Gastrocnemius medialis (tissue), 4 donors: Measurements from ENCODE around the gene GNAQ. TPM values are rescaled to one million over a fixed set of nuclear protein-coding genes. Genes with fewer than 3 reads are reported as not detected.

Experiments used
- ATAC-seq, 2 donors: fragments of 150-250 bp; one replicate each; pipeline ENCODE4 v1.9.1; 2016
- DNase-seq, 2 donors: peaks; one replicate each; pipeline ENCODE4 v3.0.0-alpha.2; 2019
- H3K27ac ChIP-seq, 4 donors: fragments of 200-600 bp; sonication (generic); 1 replicate in 1 of 4; 2 replicates in 3 of 4; pipeline ENCODE4 v1.5.1; 2016 to 2018; ENCODE audit warnings: mild to moderate bottlenecking in 2 of 4, moderate library complexity in 1 of 4
- H3K27me3 ChIP-seq, 3 donors: fragments of 200-600 bp; sonication (generic) in 2 of 3; 1 replicate in 1 of 3; 2 replicates in 2 of 3; pipeline versions ENCODE4 v1.5.1 to v1.6.0; 2016 to 2019; ENCODE audit warnings: mild to moderate bottlenecking in 1 of 3, moderate library complexity in 1 of 3
- H3K36me3 ChIP-seq, 2 donors: fragments of 200-600 bp; sonication (generic) in 1 of 2; one replicate each; pipeline ENCODE4 v1.5.1; 2017 to 2018
- H3K4me1 ChIP-seq, 2 donors: fragments of 200-600 bp; sonication (generic) in 1 of 2; one replicate each; pipeline ENCODE4 v1.5.1; 2016 to 2017; ENCODE audit warnings: mild to moderate bottlenecking in 2 of 2
- H3K4me3 ChIP-seq, 4 donors: fragments of 200-600 bp; sonication (generic) in 3 of 4; 1 replicate in 1 of 4; 2 replicates in 3 of 4; pipeline ENCODE4 v1.5.1; 2016 to 2019; ENCODE audit warnings: mild to moderate bottlenecking in 2 of 4
- H3K9me3 ChIP-seq, 3 donors: fragments of 200-600 bp; sonication (generic) in 2 of 3; 1 replicate in 1 of 3; 2 replicates in 2 of 3; pipeline ENCODE4 v1.5.1; 2016 to 2019
- CTCF ChIP-seq, 5 experiments: fragments of 450-650 bp in 3 of 5; fragments of 200-600 bp in 2 of 5; sonication (generic) in 2 of 5; IDR thresholded peaks in 4 of 5; conservative IDR thresholded peaks in 1 of 5; 1 replicate in 4 of 5; 2 replicates in 1 of 5; pipeline ENCODE4 v1.5.1; 2016 to 2019; ENCODE audit warnings: antibody characterized with exemption in 5 of 5, mild to moderate bottlenecking in 3 of 5, moderate library complexity in 3 of 5
- POLR2A ChIP-seq, 2 donors: fragments of 450-650 bp; IDR thresholded peaks; one replicate each; pipeline ENCODE4 v1.6.1; 2017; ENCODE audit warnings: antibody characterized with exemption in 2 of 2, mild to moderate bottlenecking in 2 of 2, moderate library complexity in 2 of 2
- in situ Hi-C, 4 donors: fragments of 200-750 bp; cut with MboI; loops; one replicate each; pipeline versions ENCODE4 v1.15.0 to v1.8.0; 2017; ENCODE audit warnings: low sequenced_read_pairs in 4 of 4
- intact Hi-C: fragments of 100-400 bp; cut with DNase I; formaldehyde crosslinking; loops from one replicate; pipeline ENCODE4 v1.15.1; 2023; ENCODE audit warnings: low total_unique reads
- total RNA-seq, 4 donors: library from RNA; depleted of rRNA; stranded (reverse); fragments of >200 nt; gene quantifications; one replicate each; pipeline versions ENCODE4 v1.1.0 to v1.2.3, GENCODE V29; 2016

GNAQ gene
- total RNA-seq, 4 donors from 2014 or later: 11.3 to 25.9 (median 18.7) TPM

DNA sequence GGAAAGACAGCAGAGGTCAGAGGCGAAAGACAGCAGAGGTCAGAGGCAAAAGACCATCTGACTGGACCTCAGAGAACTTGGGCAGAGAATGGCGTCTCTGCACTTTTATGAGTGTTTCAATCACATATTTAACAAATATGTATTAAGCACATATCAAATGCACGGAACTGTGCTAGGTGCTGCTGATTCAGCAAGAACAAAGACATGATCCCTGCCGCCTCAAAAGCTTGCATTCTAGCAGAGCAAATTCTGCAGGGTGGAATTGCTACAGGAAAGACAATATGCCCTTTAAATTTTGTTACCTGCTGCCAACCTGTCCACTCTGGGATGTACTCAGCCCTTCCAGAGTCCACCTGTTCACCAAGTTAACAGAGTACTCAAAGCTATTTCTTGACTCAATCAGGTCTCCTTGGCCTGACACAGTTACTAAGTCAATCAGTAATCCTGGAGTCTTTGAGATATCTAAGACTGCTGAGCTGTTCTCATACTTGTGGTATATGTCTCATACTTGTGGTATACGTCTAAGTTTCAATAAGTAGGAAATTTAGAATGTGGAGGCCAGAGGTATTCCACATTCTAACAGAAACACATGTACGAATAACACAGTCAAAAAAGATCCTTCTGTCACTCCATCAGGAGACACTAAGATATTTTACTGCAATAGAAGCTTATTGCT lies 131.8 kb downstream of the GNAQ start:
- Histone ChIP-seq H3K4me3 (no peak overlapping the region), H3K9me3 (no peaks in the 10 kb centered on the region), H3K27ac (no peak overlapping the region), H3K36me3 (no peaks in the 10 kb centered on the region), H3K4me1 (peaks cover 0 to 5% of the 10 kb centered on the region in 2 donors), H3K27me3 (no peaks in the 10 kb centered on the region)
- no peak for DNase-seq
- intact Hi-C loops (no loop called here), in situ Hi-C loops (no loop called here)
- TF ChIP-seq CTCF (IDR thresholded peaks at IDR 0.05 in 4 of 5, conservative IDR thresholded peaks at IDR 0.05 in 1 of 5): no peak
- TF ChIP-seq POLR2A (IDR thresholded peaks at IDR 0.05): no peak
- no peak for ATAC-seq

DNA sequence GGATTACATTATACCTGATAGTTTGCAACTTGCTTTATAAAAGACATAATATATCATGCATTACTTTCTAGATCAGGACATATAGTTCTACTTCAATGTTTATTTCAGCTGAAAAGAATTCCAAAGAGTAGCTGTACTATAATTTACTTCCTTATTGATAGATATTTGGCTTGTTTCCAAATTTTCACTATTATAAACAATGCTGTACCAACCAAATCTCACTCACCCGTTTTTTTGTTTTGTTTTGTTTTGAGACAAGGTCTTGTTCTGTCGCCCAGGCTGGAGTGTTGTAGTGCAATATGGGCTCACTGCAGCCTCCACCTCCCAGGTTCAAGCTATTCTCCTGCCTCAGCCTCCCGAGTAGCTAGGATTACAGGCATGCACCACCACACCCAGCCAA lies 132.7 kb downstream of the GNAQ start:
- Histone ChIP-seq H3K36me3 (no peaks in the 10 kb centered on the region), H3K4me1 (peaks cover 0 to 5% of the 10 kb centered on the region in 2 donors), H3K27me3 (no peaks in the 10 kb centered on the region), H3K4me3 (no peak overlapping the region), H3K9me3 (no peaks in the 10 kb centered on the region), H3K27ac (no peak overlapping the region)
- TF ChIP-seq CTCF (IDR thresholded peaks at IDR 0.05 in 4 of 5, conservative IDR thresholded peaks at IDR 0.05 in 1 of 5) (no peak), POLR2A (IDR thresholded peaks at IDR 0.05) (no peak)
- in situ Hi-C loops: no loop called here
- intact Hi-C loops: no loop called here
- ATAC-seq (no peak), DNase-seq (no peak)

DNA sequence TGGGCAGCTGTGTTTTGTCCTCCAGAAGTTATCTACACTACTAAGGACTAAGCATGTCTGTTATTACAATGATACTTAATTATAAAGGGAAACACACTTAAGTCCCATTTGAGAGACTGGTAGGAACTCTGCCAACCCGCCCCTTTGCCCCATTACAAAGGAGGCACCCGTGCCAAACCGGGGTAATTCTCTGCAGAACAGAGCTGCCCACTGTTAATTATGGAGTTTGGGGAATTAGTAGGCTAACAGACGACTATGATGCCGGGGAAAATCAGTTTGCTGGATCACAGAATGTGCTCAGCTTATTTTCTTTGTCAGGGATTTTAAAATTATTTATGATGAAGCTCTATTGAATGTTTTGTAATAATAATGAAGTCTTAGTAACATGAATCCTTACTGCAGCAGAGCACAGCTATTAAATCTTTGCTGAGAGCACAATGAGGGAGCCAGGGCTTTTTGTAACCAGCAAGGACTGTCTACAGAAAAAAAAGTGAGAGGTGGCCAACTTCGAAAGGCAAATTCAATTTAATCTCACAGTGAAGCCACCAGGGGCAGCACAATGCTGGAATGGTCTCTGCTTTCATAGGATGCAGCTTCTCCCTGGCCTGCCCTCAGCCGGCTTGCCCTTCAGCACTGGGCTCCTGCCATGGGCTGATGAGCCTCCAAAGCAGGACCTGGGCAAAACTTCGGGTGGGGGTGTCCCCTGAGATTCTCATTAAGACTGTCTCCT lies 134.5 kb downstream of the GNAQ start:
- TF ChIP-seq POLR2A (IDR thresholded peaks at IDR 0.05) (no peak), CTCF (IDR thresholded peaks at IDR 0.05 in 4 of 5, conservative IDR thresholded peaks at IDR 0.05 in 1 of 5) (no peak)
- in situ Hi-C loops (no loop called here), intact Hi-C loops (no loop called here)
- Histone ChIP-seq H3K27me3 (no peaks in the 10 kb centered on the region), H3K4me3 (no peak overlapping the region), H3K36me3 (no peaks in the 10 kb centered on the region), H3K27ac (peak overlapping the region in 1 of 4 donors; percentile 10), H3K4me1 (peaks cover 0 to 5% of the 10 kb centered on the region in 2 donors), H3K9me3 (no peaks in the 10 kb centered on the region)
- no peak for DNase-seq
- ATAC-seq: no peak

DNA sequence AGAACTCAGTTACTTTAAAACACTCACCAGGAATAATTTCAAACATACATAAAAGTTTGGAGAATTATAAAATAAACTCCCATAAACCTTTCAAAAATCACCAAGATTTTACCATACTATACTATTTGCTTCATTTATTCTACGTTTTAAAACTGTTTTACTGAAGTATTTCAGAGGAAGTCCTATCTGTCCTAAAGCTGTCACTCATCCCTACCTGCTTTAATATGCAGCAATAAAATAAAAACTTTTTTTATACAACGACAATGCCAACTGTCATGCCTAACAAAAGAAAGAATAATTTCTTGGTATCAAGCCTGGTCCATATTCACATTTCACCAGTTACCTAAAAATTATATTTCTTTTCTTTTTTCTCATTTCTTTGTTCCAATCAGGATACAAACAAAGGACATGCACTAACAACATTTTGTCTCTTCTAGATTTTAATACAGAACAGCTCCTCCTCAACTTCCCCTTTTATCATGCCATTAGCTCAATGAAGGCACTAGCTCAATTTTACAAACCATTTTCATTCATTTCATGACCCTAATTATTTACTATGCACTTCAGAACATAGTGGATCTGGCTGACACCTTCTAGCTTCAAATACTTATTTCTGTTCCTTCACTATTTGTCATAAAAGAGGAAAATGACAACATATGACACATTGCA lies 135.2 kb downstream of the GNAQ start:
- TF ChIP-seq CTCF (IDR thresholded peaks at IDR 0.05 in 4 of 5, conservative IDR thresholded peaks at IDR 0.05 in 1 of 5) (no peak), POLR2A (IDR thresholded peaks at IDR 0.05) (no peak)
- H3K36me3 ChIP-seq: no peaks in the 10 kb centered on the region
- peaks cover 0 to 5% of the 10 kb centered on the region in 2 donors for H3K4me1 ChIP-seq
- ATAC-seq (no peak), DNase-seq (no peak)
- intact Hi-C loops (no loop called here), in situ Hi-C loops (no loop called here)
- no peak overlapping the region for H3K27ac ChIP-seq
- no peaks in the 10 kb centered on the region for H3K9me3 ChIP-seq
- no peaks in the 10 kb centered on the region for H3K27me3 ChIP-seq
- no peak overlapping the region for H3K4me3 ChIP-seq
